ENCODE results near the gene CCT5. TPM values are rescaled to one million over a fixed set of nuclear protein-coding genes. Genes with fewer than 3 reads are reported as not detected.

CCT5 gene
- polyA plus RNA-seq, 1 of the 3 experiments (the other 2 are of a cell fraction): 378 TPM

- no peaks in the 10 kb centered on the region for H3F3A ChIP-seq (replicated peaks; ENCODE audit: insufficient read depth)
- H3K4me2 ChIP-seq: no peak overlapping the region
- H4K20me1 ChIP-seq (ENCODE audit: insufficient read depth): no peaks in the 10 kb centered on the region
- ChIA-PET POLR2A (no interaction called here), CTCF (no interaction called here)
- no peaks in the 10 kb centered on the region for H3K36me3 ChIP-seq (replicated peaks in 1 of 2; ENCODE audit: control insufficient read depth in 1 of 2, insufficient read depth in 2 of 2, low read length in 1 of 2)
- H3K9ac ChIP-seq: no peak overlapping the region
- H3K27ac ChIP-seq (ENCODE audit: low read depth in 2 of 2, low read length in 1 of 2): no peak overlapping the region
- WGBS (ENCODE audit: low lambda C conversion rate): 88% methylated on average over 14 of the region's 14 CpGs
- no peaks in the 10 kb centered on the region for H3K9me2 ChIP-seq
- no peak overlapping the region for H3K4me3 ChIP-seq (ENCODE audit: low read depth in 2 of 2, low read length in 1 of 2)
- H3K27me3 ChIP-seq (ENCODE audit: insufficient read depth): no peaks in the 10 kb centered on the region
- H3K79me2 ChIP-seq (ENCODE audit: insufficient read depth): peaks cover 15% of the 10 kb centered on the region; the same call in 1 of the 2 replicates
- H2AFZ ChIP-seq (ENCODE audit: low read depth): no peak overlapping the region
- no peaks in the 10 kb centered on the region; a peak in 1 of 4 replicates for H3K4me1 ChIP-seq (ENCODE audit: control insufficient read depth in 1 of 2, insufficient read depth in 2 of 2, low read depth in 1 of 2, low read length in 1 of 2)
- no peaks in the 10 kb centered on the region for H3K9me3 ChIP-seq
- DNase-seq: no peak
- TF ChIP-seq, protein P1, sequence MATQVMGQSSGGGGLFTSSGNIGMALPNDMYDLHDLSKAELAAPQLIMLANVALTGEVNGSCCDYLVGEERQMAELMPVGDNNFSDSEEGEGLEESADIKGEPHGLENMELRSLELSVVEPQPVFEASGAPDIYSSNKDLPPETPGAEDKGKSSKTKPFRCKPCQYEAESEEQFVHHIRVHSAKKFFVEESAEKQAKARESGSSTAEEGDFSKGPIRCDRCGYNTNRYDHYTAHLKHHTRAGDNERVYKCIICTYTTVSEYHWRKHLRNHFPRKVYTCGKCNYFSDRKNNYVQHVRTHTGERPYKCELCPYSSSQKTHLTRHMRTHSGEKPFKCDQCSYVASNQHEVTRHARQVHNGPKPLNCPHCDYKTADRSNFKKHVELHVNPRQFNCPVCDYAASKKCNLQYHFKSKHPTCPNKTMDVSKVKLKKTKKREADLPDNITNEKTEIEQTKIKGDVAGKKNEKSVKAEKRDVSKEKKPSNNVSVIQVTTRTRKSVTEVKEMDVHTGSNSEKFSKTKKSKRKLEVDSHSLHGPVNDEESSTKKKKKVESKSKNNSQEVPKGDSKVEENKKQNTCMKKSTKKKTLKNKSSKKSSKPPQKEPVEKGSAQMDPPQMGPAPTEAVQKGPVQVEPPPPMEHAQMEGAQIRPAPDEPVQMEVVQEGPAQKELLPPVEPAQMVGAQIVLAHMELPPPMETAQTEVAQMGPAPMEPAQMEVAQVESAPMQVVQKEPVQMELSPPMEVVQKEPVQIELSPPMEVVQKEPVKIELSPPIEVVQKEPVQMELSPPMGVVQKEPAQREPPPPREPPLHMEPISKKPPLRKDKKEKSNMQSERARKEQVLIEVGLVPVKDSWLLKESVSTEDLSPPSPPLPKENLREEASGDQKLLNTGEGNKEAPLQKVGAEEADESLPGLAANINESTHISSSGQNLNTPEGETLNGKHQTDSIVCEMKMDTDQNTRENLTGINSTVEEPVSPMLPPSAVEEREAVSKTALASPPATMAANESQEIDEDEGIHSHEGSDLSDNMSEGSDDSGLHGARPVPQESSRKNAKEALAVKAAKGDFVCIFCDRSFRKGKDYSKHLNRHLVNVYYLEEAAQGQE (IDR thresholded peaks at IDR 0.05; ENCODE audit: low read depth, low read length): no peak
- TF ChIP-seq, protein P2, sequence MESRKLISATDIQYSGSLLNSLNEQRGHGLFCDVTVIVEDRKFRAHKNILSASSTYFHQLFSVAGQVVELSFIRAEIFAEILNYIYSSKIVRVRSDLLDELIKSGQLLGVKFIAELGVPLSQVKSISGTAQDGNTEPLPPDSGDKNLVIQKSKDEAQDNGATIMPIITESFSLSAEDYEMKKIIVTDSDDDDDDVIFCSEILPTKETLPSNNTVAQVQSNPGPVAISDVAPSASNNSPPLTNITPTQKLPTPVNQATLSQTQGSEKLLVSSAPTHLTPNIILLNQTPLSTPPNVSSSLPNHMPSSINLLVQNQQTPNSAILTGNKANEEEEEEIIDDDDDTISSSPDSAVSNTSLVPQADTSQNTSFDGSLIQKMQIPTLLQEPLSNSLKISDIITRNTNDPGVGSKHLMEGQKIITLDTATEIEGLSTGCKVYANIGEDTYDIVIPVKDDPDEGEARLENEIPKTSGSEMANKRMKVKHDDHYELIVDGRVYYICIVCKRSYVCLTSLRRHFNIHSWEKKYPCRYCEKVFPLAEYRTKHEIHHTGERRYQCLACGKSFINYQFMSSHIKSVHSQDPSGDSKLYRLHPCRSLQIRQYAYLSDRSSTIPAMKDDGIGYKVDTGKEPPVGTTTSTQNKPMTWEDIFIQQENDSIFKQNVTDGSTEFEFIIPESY (IDR thresholded peaks at IDR 0.05; ENCODE audit: borderline replicate concordance, low read depth): no peak
- no peak for TF ChIP-seq GATA2 (CRISPR knock-in tag; IDR thresholded peaks at IDR 0.05)
Measured at GRCh38 chr5:10297646-10298204, 47.6 kb downstream of the CCT5 start.

DNA sequence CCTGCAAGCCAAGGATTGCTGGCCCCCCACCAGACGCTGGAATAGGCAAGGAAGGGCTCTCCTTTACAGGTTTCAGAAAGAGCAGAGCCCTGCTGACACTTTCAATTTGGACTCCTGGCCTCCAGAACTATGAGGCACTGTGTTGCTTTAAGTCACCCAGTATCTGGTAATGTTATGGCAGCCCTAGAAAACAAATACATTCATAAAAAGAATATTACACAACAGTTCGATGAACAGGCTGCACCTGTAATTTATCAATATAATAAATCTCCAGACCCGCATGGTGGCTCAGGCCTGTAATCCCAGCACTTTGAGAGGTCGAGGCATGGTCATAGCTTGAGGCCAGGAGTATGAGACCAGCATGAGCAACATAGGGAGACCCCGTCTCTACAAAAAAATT lies 50.2 kb downstream of the CCT5 start:
- Histone ChIP-seq H3K27me3 (ENCODE audit: insufficient read depth) (no peaks in the 10 kb centered on the region), H3F3A (replicated peaks; ENCODE audit: insufficient read depth) (no peaks in the 10 kb centered on the region), H3K27ac (ENCODE audit: low read depth in 2 of 2, low read length in 1 of 2) (no peak overlapping the region), H3K9ac (no peak overlapping the region), H3K79me2 (ENCODE audit: insufficient read depth) (peaks cover 15% of the 10 kb centered on the region), H3K4me3 (ENCODE audit: low read depth in 2 of 2, low read length in 1 of 2) (no peak overlapping the region), H3K9me3 (no peaks in the 10 kb centered on the region), H3K9me2 (no peaks in the 10 kb centered on the region), H4K20me1 (ENCODE audit: insufficient read depth) (no peaks in the 10 kb centered on the region), H3K4me1 (ENCODE audit: control insufficient read depth in 1 of 2, insufficient read depth in 2 of 2, low read depth in 1 of 2, low read length in 1 of 2) (peaks cover 0 to 3% of the 10 kb centered on the region in 2 experiments; a peak in 1 of 4 replicates), H3K4me2 (no peak overlapping the region), H3K36me3 (replicated peaks in 1 of 2; ENCODE audit: control insufficient read depth in 1 of 2, insufficient read depth in 2 of 2, low read length in 1 of 2) (no peaks in the 10 kb centered on the region), H2AFZ (ENCODE audit: low read depth) (no peak overlapping the region)
- 85% methylated on average over 5 of the region's 5 CpGs for WGBS (ENCODE audit: low lambda C conversion rate)
- POLR2A ChIA-PET: no interaction called here
- DNase-seq: no peak
- CTCF ChIA-PET: no interaction called here
- no peak for TF ChIP-seq GABPA (IDR thresholded peaks at IDR 0.05; ENCODE audit: low read depth)
- no peak for TF ChIP-seq RFX5 (IDR thresholded peaks at IDR 0.05; ENCODE audit: low read length)
- TF ChIP-seq TCF12 (IDR thresholded peaks at IDR 0.05): no peak
- TF ChIP-seq EZH2phosphoT487 (IDR thresholded peaks at IDR 0.05; ENCODE audit: borderline replicate concordance, low read depth): no peak
- TF ChIP-seq USF2 (IDR thresholded peaks at IDR 0.05; ENCODE audit: borderline replicate concordance, low read depth, low read length): no peak
- no peak for TF ChIP-seq FOSL2 (IDR thresholded peaks at IDR 0.05; ENCODE audit: borderline replicate concordance, low read depth)
- TF ChIP-seq RCOR1 (IDR thresholded peaks at IDR 0.05; ENCODE audit: low read length): no peak
- no peak for TF ChIP-seq SIN3A (IDR thresholded peaks at IDR 0.05; ENCODE audit: borderline replicate concordance, low read depth, low read length)
- no peak for TF ChIP-seq EP300 (IDR thresholded peaks at IDR 0.05; ENCODE audit: borderline replicate concordance in 1 of 2, low read depth in 1 of 2, low read length in 1 of 2)
- no peak for TF ChIP-seq POLR2AphosphoS5 (IDR thresholded peaks at IDR 0.05; ENCODE audit: low read depth, low read length)
- TF ChIP-seq MEF2A (IDR thresholded peaks at IDR 0.05; ENCODE audit: borderline replicate concordance, low read depth): no peak
- no peak for TF ChIP-seq ELF1 (IDR thresholded peaks at IDR 0.05)
- no peak for TF ChIP-seq NFIC (IDR thresholded peaks at IDR 0.05; ENCODE audit: borderline replicate concordance)
- TF ChIP-seq PBX3 (IDR thresholded peaks at IDR 0.05): no peak
- no peak for TF ChIP-seq MAX (IDR thresholded peaks at IDR 0.05; ENCODE audit: low read depth)
- TF ChIP-seq FOXM1 (IDR thresholded peaks at IDR 0.05; ENCODE audit: low read depth): no peak
